ENCODE results near the gene CFAP47. TPM values are rescaled to one million over a fixed set of nuclear protein-coding genes. Genes with fewer than 3 reads are reported as not detected.

The CFAP47 gene, protein sequence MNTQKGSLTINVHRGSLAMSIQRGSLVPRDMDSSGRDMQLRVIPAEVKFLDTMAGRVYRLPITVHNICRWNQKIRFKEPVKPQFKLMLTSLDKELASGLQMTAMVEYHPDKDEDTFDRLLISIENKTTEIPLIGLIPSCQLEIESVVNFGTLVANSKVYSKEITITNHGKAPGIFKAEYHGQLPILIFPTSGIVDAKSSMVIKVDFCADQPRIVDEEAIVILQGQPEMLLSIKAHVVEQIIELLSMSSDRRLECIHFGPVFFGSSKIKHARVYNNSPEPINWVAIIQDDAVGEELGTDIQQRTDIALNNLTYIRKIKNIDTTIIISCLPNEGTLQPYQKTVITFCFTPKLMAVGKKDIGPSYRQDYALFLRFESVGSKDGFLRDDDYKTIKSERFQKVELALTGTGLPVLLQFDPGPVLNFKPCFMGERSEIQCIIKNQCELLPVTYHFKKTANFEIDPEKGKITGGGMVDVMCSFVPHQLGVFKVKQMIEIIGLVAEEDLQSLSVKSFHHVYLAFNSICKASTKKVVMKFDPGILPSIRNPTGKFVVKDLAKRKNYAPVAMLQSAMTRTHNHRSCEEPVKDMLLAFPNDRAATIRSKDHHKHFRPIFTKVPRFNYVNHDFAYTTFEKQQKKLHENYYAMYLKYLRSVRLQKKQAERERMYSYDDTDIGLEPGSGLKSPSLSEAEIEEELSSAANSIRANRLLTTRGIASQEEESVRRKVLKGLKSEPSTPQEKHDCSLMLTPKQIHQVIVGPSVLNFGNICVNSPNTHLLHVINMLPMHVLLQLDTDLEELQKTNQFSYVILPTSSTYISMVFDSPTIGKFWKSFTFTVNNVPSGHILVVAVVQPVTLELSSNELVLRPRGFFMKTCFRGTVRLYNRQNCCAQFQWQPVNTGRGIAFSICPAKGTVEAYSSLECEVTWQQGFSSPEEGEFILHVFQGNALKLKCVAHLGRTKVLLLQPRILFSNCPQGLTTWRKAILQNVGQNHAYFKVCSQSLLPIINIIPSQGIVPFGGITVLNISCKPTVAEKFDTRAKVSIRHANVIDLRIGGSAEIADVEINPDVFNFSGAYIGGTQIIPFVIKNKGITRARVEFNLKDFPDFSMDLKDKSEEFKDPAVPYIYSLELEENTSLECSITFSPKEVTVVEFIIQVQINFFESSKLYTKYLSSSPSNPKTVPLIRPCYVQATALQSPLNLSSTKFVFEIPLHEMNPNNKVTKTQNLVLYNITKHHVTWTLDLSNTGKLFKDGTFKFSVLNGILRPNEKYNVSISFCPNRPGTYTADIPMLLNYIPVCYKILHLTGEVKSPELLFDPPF (N-terminal part only)
- total RNA-seq (not detected in 2 replicates), polyA plus RNA-seq (0.06 TPM in 1 of 2 replicates, not detected in the other), polyA minus RNA-seq (not detected in 2 replicates), Bru-seq, nascent RNA (percentile 0 among the genes with signal in this experiment), BruChase-seq, experiment 1, labeled RNA remaining after a 6-hour chase (not detected), BruChase-seq, experiment 2, labeled RNA remaining after a 2-hour chase (percentile 0 among the genes with signal in this experiment)
- polyA plus RNA-seq (2011; cell fraction: cytosol; rRNA removed) = not detected in 2 replicates
- not detected in 2 replicates for polyA plus RNA-seq (2011; cell fraction: nucleus; rRNA removed)
- not detected in 2 replicates for polyA plus RNA-seq (2012)
- not detected for polyA minus RNA-seq (2011; cell fraction: cytosol; rRNA and poly(A)+ RNA removed)
- polyA minus RNA-seq (2011; cell fraction: nucleus; rRNA and poly(A)+ RNA removed) = not detected in 2 replicates
- long read RNA-seq = 0 reads

DNA sequence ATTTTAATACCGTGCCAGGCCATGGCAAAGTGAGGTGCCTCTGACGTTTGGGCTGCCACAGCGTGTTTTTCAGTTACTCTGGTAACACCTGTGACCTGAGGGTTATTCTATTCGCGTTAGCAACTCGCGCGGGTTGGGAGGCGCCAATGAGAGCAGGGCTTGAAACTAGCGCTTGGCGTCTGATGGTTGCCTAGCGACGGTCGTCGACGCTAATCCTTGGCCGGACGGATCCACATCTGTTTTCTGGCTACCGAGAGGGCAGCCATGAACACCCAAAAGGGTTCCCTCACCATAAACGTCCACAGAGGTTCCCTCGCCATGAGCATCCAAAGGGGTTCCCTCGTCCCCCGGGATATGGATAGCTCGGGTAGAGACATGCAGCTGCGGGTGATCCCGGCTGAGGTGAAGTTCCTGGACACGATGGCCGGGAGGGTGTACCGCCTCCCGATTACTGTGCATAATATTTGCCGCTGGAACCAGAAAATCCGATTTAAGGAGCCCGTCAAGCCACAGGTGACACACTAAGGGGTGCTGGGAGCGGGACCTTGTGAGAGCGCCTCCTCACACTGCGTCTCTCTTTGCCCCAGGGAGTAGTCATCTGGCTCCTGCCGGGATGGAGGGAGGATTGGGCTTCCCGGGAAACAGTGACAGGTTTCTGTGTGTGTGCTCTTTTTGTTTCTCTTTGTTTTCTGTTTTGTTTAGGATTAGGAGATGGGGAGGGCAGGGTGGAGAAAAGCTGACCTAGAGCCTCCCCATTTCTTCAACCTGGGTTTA, at the start of gene CFAP47:
TSS of gene CFAP47 (plus strand) at position 199 of the 774 bp plus-strand sequence. CDS start at position 265, 66 bp downstream.
- no peaks in the 10 kb centered on the region for H4K20me1 ChIP-seq (replicated peaks; ENCODE audit: control insufficient read depth, extremely low read depth, insufficient read depth, low read length)
- H3K36me3 ChIP-seq (ENCODE audit: control insufficient read depth in 2 of 2, extremely low read depth in 1 of 2, insufficient read depth in 2 of 2, low read length in 2 of 2) = no peaks in the 10 kb centered on the region
- H3K9ac ChIP-seq (replicated peaks; ENCODE audit: extremely low read depth, insufficient read depth, low read length) = no peak within 1 kb of the TSS
- no peak for DNase-seq (ENCODE audit: low read depth, low spot score)
- H3K4me2 ChIP-seq (ENCODE audit: insufficient read depth, low read length) = no peak within 1 kb of the TSS
- H2AFZ ChIP-seq (ENCODE audit: low read depth, low read length) = no peak within 1 kb of the TSS
- BruUV-seq (replicated peaks) = no TSS peak
- intact Hi-C loops (cut with micrococcal nuclease) (no loop called here), dilution Hi-C loops (cut with MboI; ENCODE audit: extremely low pct_ligation_motif_present, low sequenced_read_pairs) (no loop called here)
- no peak within 1 kb of the TSS for H3K4me3 ChIP-seq (replicated peaks in 1 of 3; ENCODE audit: insufficient read depth in 1 of 3, low read depth in 1 of 3, low read length in 3 of 3)
- H3K9me3 ChIP-seq (replicated peaks; ENCODE audit: control insufficient read depth, insufficient read depth, low read length) = no peaks in the 10 kb centered on the region
- TF ChIP-seq JUN (IDR thresholded peaks at IDR 0.05; ENCODE audit: borderline replicate concordance, insufficient read depth, insufficient read length, low read depth) = no peak
- TF ChIP-seq, protein P1, sequence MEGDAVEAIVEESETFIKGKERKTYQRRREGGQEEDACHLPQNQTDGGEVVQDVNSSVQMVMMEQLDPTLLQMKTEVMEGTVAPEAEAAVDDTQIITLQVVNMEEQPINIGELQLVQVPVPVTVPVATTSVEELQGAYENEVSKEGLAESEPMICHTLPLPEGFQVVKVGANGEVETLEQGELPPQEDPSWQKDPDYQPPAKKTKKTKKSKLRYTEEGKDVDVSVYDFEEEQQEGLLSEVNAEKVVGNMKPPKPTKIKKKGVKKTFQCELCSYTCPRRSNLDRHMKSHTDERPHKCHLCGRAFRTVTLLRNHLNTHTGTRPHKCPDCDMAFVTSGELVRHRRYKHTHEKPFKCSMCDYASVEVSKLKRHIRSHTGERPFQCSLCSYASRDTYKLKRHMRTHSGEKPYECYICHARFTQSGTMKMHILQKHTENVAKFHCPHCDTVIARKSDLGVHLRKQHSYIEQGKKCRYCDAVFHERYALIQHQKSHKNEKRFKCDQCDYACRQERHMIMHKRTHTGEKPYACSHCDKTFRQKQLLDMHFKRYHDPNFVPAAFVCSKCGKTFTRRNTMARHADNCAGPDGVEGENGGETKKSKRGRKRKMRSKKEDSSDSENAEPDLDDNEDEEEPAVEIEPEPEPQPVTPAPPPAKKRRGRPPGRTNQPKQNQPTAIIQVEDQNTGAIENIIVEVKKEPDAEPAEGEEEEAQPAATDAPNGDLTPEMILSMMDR (IDR thresholded peaks at IDR 0.05; ENCODE audit: extremely low read depth in 1 of 2, insufficient read depth in 1 of 2, low read depth in 1 of 2, low read length in 2 of 2) = no peak
- TF ChIP-seq FOS (IDR thresholded peaks at IDR 0.05; ENCODE audit: borderline replicate concordance, insufficient read depth, low read length) = no peak
- TF ChIP-seq, protein P2, sequence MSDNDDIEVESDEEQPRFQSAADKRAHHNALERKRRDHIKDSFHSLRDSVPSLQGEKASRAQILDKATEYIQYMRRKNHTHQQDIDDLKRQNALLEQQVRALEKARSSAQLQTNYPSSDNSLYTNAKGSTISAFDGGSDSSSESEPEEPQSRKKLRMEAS (IDR thresholded peaks at IDR 0.05; ENCODE audit: insufficient read depth, insufficient read length) = no peak
- no peaks in the 10 kb centered on the region for H3K9me1 ChIP-seq (replicated peaks; ENCODE audit: control insufficient read depth, extremely low read depth, insufficient read depth, low read length)
- no peaks in the 10 kb centered on the region for H3K4me1 ChIP-seq (ENCODE audit: control insufficient read depth, extremely low read depth, insufficient read depth, low read length)
- FAIRE-seq = no peak
- H3K27ac ChIP-seq (ENCODE audit: insufficient read depth, low read depth, low read length) = no peak within 1 kb of the TSS
- ChIA-PET POLR2A (no interaction called here), CTCF (no interaction called here)
- no peaks in the 10 kb centered on the region for H3K79me2 ChIP-seq (ENCODE audit: control insufficient read depth, insufficient read depth, low read length)
- H3K27me3 ChIP-seq (ENCODE audit: control insufficient read depth in 2 of 2, insufficient read depth in 2 of 2, low read length in 2 of 2) = no peaks in the 10 kb centered on the region
